Measurements from ENCODE around the gene DCST2.

DNA sequence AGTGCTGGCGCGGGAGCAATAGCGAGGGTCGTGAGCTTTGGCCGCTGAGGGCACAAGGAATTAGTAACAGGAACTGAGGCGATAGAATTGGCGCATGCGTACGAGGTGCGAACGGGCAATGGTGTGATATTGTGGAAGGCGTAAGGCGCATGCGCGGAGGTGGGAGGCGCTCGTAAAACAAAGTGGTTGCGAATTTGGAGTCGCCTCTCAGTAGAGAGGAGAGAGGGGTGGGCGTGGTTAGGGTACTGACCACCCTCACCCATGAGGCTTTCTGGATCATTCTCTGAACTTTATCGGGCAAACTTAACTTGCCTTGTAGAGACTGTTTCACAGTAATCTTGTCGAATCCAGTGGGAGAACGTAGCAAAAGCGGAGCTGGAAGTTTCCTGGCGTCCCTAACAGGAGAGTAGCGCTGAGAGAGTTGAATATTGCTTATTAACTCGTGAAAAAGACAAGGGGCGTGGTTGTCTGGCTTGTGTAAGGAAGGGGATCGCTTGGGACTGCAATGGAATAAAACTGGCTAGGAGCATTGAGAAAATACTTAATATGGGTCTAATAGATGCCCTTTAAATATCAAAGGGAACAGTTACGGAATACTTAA lies 58.7 kb downstream of the DCST2 start:
- TF ChIP-seq POLR2AphosphoS5 (IDR thresholded peaks at IDR 0.05; ENCODE audit: low read depth, low read length), result peak; percentile 61; the same call in 1 of the 2 replicates
- TF ChIP-seq POLR2A (IDR thresholded peaks at IDR 0.05; ENCODE audit: low read depth, low read length), result peak; percentile 41; the same call in 1 of the 2 replicates
- TF ChIP-seq TAF1 (IDR thresholded peaks at IDR 0.05; ENCODE audit: borderline replicate concordance, low read depth, low read length), result no peak

Data from GM12892 (cell line).